H1 (cell line): ENCODE results near the gene CLEC18B. TPM values are rescaled to one million over a fixed set of nuclear protein-coding genes. Genes with fewer than 3 reads are reported as not detected.

Experiments
- CTCF ChIA-PET: fragments of 300-600 bp; sonication (Branson Sonifier 250); formaldehyde crosslinking; loops from one replicate; lab custom pipeline; 2021; ENCODE audit not compliant: partially characterized antibody; lab: Charles Lee
- POLR2A ChIA-PET: fragments of 300-600 bp; sonication (Branson Sonifier 250); formaldehyde crosslinking; loops from one replicate; lab custom pipeline; 2021; ENCODE audit warnings: inconsistent platforms; ENCODE audit not compliant: partially characterized antibody; lab: Charles Lee
- DNase-seq, 2 experiments: peaks; one replicate each; pipeline versions ENCODE4 v3.0.0 to v3.0.0-alpha.2; 2010 to 2022; ENCODE audit warnings: low spot score in 2 of 2, low read depth in 1 of 2, mixed read lengths in 1 of 2
- FAIRE-seq: peaks from 2 replicates; lab custom pipeline; 2011; peaks lifted over from hg19 to GRCh38; lab: Jason Lieb, UNC
- H2AFZ ChIP-seq: 2 replicates; pipeline ENCODE4 v1.8.1; 2012; ENCODE audit warnings: low read length, inconsistent platforms
- H2AK5ac ChIP-seq: 2 replicates; pipeline ENCODE4 v1.6.1; 2013; ENCODE audit warnings: low read depth, low read length
- H2BK120ac ChIP-seq: replicated peaks from 2 replicates; pipeline ENCODE3; 2013; ENCODE audit warnings: low read depth, low read length, inconsistent platforms
- H2BK12ac ChIP-seq: 2 replicates; pipeline ENCODE4 v1.6.1; 2013; ENCODE audit warnings: low read depth, low read length
- H2BK15ac ChIP-seq: 2 replicates; pipeline ENCODE4 v1.6.1; 2013; ENCODE audit warnings: low read length
- H2BK20ac ChIP-seq: 2 replicates; pipeline ENCODE4 v1.6.1; 2013; ENCODE audit warnings: low read length
- H2BK5ac ChIP-seq: 2 replicates; pipeline ENCODE4 v1.6.1; 2013; ENCODE audit warnings: low read depth, low read length
- H3K14ac ChIP-seq: 2 replicates; pipeline ENCODE4 v1.6.1; 2013; ENCODE audit warnings: inconsistent platforms; ENCODE audit not compliant: insufficient read length
- H3K18ac ChIP-seq: 2 replicates; pipeline ENCODE4 v1.6.1; 2013; ENCODE audit warnings: low read length; ENCODE audit errors: extremely low read depth
- H3K23ac ChIP-seq: 2 replicates; pipeline ENCODE4 v1.6.1; 2013; ENCODE audit warnings: inconsistent platforms; ENCODE audit not compliant: insufficient read length
- H3K23me2 ChIP-seq: 2 replicates; pipeline ENCODE4 v1.6.1; 2013; ENCODE audit warnings: low read depth, low read length
- H3K27ac ChIP-seq: 2 replicates; pipeline ENCODE4 v1.6.1; 2011; ENCODE audit warnings: low read depth, low read length, inconsistent platforms
- H3K27me3 ChIP-seq, 4 experiments: replicated peaks in 1 of 4; 1 replicate in 1 of 4; 2 replicates in 3 of 4; pipeline versions ENCODE4 v1.6.1 to v1.8.1; 2011 to 2013; ENCODE audit warnings: low read length in 3 of 4, mild to moderate bottlenecking in 3 of 4, inconsistent platforms in 2 of 4, mixed read lengths in 2 of 4, moderate library complexity in 1 of 4; ENCODE audit not compliant: control insufficient read depth in 3 of 4, insufficient read depth in 3 of 4; ENCODE audit errors: extremely low read depth in 1 of 4
- H3K36me3 ChIP-seq, 4 experiments: 2 replicates each; pipeline versions ENCODE4 v1.6.1 to v1.8.1; 2011 to 2013; ENCODE audit warnings: mild to moderate bottlenecking in 4 of 4, low read length in 3 of 4, moderate library complexity in 2 of 4, control low read depth in 1 of 4, inconsistent platforms in 1 of 4; ENCODE audit not compliant: insufficient read depth in 4 of 4, control insufficient read depth in 2 of 4
- H3K4ac ChIP-seq: replicated peaks from 2 replicates; pipeline ENCODE3; 2013; ENCODE audit warnings: low read length, low read depth, mixed read lengths, inconsistent platforms; ENCODE audit not compliant: insufficient read length
- H3K4me1 ChIP-seq, 4 experiments: replicated peaks in 1 of 4; 1 replicate in 1 of 4; 2 replicates in 3 of 4; pipeline versions ENCODE4 v1.6.1 to v1.8.1; 2011 to 2013; ENCODE audit warnings: low read length in 3 of 4, inconsistent platforms in 2 of 4, mixed read lengths in 1 of 4; ENCODE audit not compliant: insufficient read depth in 4 of 4, control insufficient read depth in 3 of 4
- H3K4me2 ChIP-seq, 2 experiments: 2 replicates each; pipeline versions ENCODE4 v1.6.1 to v1.8.1; 2011 to 2013; ENCODE audit warnings: low read depth in 2 of 2, low read length in 2 of 2, control low read depth in 1 of 2, inconsistent platforms in 1 of 2, mild to moderate bottlenecking in 1 of 2; ENCODE audit not compliant: insufficient read depth in 1 of 2
- H3K4me3 ChIP-seq, 4 experiments: fragments of 200-600, 300-600 bp in 1 of 4; sonication (generic), shearing (Covaris generic), sonication (Bioruptor Twin) in 1 of 4; 2 replicates each; pipeline versions ENCODE4 v1.5.1 to v1.8.1; 2011 to 2016; ENCODE audit warnings: low read length in 4 of 4, low read depth in 3 of 4, control low read depth in 2 of 4, inconsistent platforms in 2 of 4, mild to moderate bottlenecking in 2 of 4, mixed read lengths in 1 of 4, moderate library complexity in 1 of 4; ENCODE audit not compliant: insufficient read depth in 2 of 4; ENCODE audit errors: extremely low read depth in 1 of 4
- H3K56ac ChIP-seq: replicated peaks from 2 replicates; pipeline ENCODE3; 2013; ENCODE audit warnings: low read depth, mild to moderate bottlenecking, mixed read lengths, low read length, inconsistent platforms; ENCODE audit not compliant: insufficient read length
- H3K79me1 ChIP-seq: 2 replicates; pipeline ENCODE4 v1.6.1; 2013; ENCODE audit warnings: low read depth, low read length, control low read depth
- H3K79me2 ChIP-seq, 2 experiments: 2 replicates each; pipeline versions ENCODE4 v1.6.1 to v1.8.1; 2012 to 2013; ENCODE audit warnings: low read length in 2 of 2, mild to moderate bottlenecking in 2 of 2, inconsistent platforms in 1 of 2; ENCODE audit not compliant: insufficient read depth in 2 of 2, control insufficient read depth in 1 of 2
- H3K9ac ChIP-seq, 4 experiments: replicated peaks in 1 of 4; 1 replicate in 1 of 4; 2 replicates in 3 of 4; pipeline versions ENCODE4 v1.6.1 to v1.8.1; 2011 to 2013; ENCODE audit warnings: low read depth in 3 of 4, low read length in 3 of 4, control low read depth in 2 of 4, mild to moderate bottlenecking in 2 of 4, moderate library complexity in 2 of 4, inconsistent platforms in 1 of 4; ENCODE audit errors: extremely low read depth in 1 of 4
- H3K9me3 ChIP-seq, 2 experiments: 2 replicates each; pipeline versions ENCODE4 v1.6.1 to v1.8.1; 2012 to 2013; ENCODE audit warnings: mild to moderate bottlenecking in 2 of 2, moderate library complexity in 2 of 2, control low read depth in 1 of 2, inconsistent platforms in 1 of 2, low read depth in 1 of 2, low read length in 1 of 2, mixed read lengths in 1 of 2; ENCODE audit not compliant: insufficient read depth in 2 of 2
- H4K20me1 ChIP-seq, 2 experiments: replicated peaks in 1 of 2; 2 replicates each; pipeline versions ENCODE3 to v1.8.1; 2011 to 2013; ENCODE audit warnings: inconsistent platforms in 2 of 2, low read length in 2 of 2, mild to moderate bottlenecking in 1 of 2; ENCODE audit not compliant: insufficient read depth in 2 of 2, control insufficient read depth in 1 of 2
- H4K5ac ChIP-seq: 2 replicates; pipeline ENCODE4 v1.6.1; 2013; ENCODE audit warnings: low read length, low read depth, mixed read lengths, inconsistent platforms; ENCODE audit not compliant: insufficient read length
- H4K8ac ChIP-seq: 2 replicates; pipeline ENCODE4 v1.8.0; 2013; ENCODE audit warnings: mild to moderate bottlenecking, moderate library complexity, low read length, inconsistent platforms; ENCODE audit not compliant: insufficient read depth; ENCODE audit errors: extremely low read depth
- H4K91ac ChIP-seq: replicated peaks from 2 replicates; pipeline ENCODE3; 2013; ENCODE audit warnings: low read length, mixed read lengths, inconsistent platforms; ENCODE audit not compliant: insufficient read length
- CEBPB ChIP-seq: IDR thresholded peaks from 2 replicates; pipeline ENCODE4 v1.6.1; 2012; ENCODE audit warnings: low read depth, low read length
- CHD1 ChIP-seq: IDR thresholded peaks from 2 replicates; pipeline ENCODE4 v1.6.1; 2012; ENCODE audit warnings: low read depth, low read length, improper control_type of control experiment
- EZH2 ChIP-seq: fragments of 200-600 bp; sonication (generic); IDR thresholded peaks from 2 replicates; pipeline ENCODE4 v1.7.1; 2012; ENCODE audit warnings: low read depth, mild to moderate bottlenecking, moderate library complexity, low read length, inconsistent platforms; ENCODE audit not compliant: severe bottlenecking
- HDAC6 ChIP-seq: IDR thresholded peaks from one replicate; pipeline ENCODE4 v1.7.1; 2012; ENCODE audit warnings: low read depth, mild to moderate bottlenecking, inconsistent platforms, low read length, moderate library complexity
- JUN ChIP-seq: IDR thresholded peaks from 2 replicates; pipeline ENCODE4 v1.6.1; 2011; ENCODE audit warnings: low read depth, mild to moderate bottlenecking, improper control_type of control experiment, low read length
- KDM1A ChIP-seq: fragments of 200-600, 300-600 bp; sonication (generic); IDR thresholded peaks from 2 replicates; pipeline ENCODE4 v1.7.1; 2016; ENCODE audit warnings: mild to moderate bottlenecking, low read length, borderline replicate concordance
- KDM5A ChIP-seq: fragments of 200-600 bp; IDR thresholded peaks from 2 replicates; pipeline ENCODE4 v1.7.1; 2012; ENCODE audit warnings: mild to moderate bottlenecking, low read length, inconsistent platforms, mixed read lengths
- POLR2AphosphoS5 ChIP-seq: IDR thresholded peaks from 2 replicates; pipeline ENCODE4 v1.6.1; 2011; ENCODE audit warnings: low read depth, low read length
- RNF2 ChIP-seq: fragments of 200-900, 300-1000 bp; sonication (generic); IDR thresholded peaks from 2 replicates; pipeline ENCODE4 v1.7.1; 2016; ENCODE audit warnings: borderline replicate concordance, low read depth, mild to moderate bottlenecking, antibody characterized with exemption, low read length; ENCODE audit not compliant: poor library complexity, severe bottlenecking; ENCODE audit errors: missing control alignments
- TAF1 ChIP-seq: IDR thresholded peaks from 2 replicates; pipeline ENCODE4 v1.6.1; 2011; ENCODE audit warnings: mild to moderate bottlenecking, low read depth, low read length
- WGBS, 2 experiments: shearing (Covaris generic) in 1 of 2; methylation state at CpG; one replicate each; pipeline versions ENCODE4 v1.1.6 to v1.1.7; 2013 to 2015; ENCODE audit warnings: low lambda C conversion rate in 2 of 2, mixed read lengths in 2 of 2, inconsistent platforms in 1 of 2, low coverage in 1 of 2, missing lambda C conversion rate in 1 of 2; ENCODE audit not compliant: insufficient replicate concordance in 2 of 2, insufficient coverage in 1 of 2, insufficient read length in 1 of 2; ENCODE audit errors: extremely low coverage in 1 of 2, missing lambda C conversion rate in 1 of 2; 5-methylcytosine and 5-hydroxymethylcytosine counted together
- polyA plus RNA-seq, 7 experiments: library from polyadenylated mRNA; depleted of rRNA in 3 of 7; stranded (reverse) in 5 of 7; unstranded in 2 of 7; fragments of >200 nt in 5 of 7; fragments of 200-250 nt in 2 of 7; gene quantifications; 1 replicate in 5 of 7; 2 replicates in 1 of 7; 4 replicates in 1 of 7; pipeline versions ENCODE4 v1.2.1 to v1.2.3, GENCODE V29; 2011 to 2013; ENCODE audit warnings: missing spikeins in 2 of 7, mixed read lengths in 2 of 7
- total RNA-seq: library from RNA; stranded (reverse); fragmentation: NEBNext Ultra II Directional; extraction: Animal tissue kit (Norgen Biotek cat#: 25700); gene quantifications from 2 replicates; pipeline ENCODE4 v1.2.1, GENCODE V29; 2021
- TF ChIP-seq, protein P1 (sequence below): IDR thresholded peaks from 2 replicates; pipeline ENCODE4 v1.6.1; 2011; ENCODE audit warnings: low read depth, mild to moderate bottlenecking, low read length; ENCODE audit not compliant: insufficient read depth

Gene CLEC18B
- total and polyA plus RNA-seq, 2 of the 8 experiments (the other 6 are each of a cell fraction or from before 2014, with no cell fraction given): 0.11 TPM; not detected in 1

DNA sequence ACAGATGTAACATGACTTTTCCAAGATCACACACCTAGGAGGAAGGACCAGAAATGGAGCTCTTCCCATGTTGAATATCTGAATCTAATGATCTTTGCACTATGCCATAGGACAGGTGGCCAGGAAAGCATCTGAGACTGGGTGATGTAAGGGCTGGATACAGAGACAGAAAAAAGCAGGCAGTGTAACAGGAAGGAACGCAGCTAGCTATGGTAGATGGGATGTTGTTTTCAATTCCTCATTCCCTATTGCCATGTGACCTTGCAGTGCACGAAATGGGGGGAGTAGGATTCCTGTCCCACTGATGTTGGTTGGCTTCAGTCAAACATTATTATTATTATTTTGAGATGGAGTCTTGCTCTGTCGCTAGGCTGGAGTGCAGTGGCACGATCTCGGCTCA lies 48.9 kb downstream of the CLEC18B start:
- H3K36me3 ChIP-seq: no peaks in the 10 kb centered on the region
- no peak overlapping the region for H4K8ac ChIP-seq
- no peak overlapping the region for H3K23ac ChIP-seq
- H3K56ac ChIP-seq: no peak overlapping the region
- H3K4ac ChIP-seq: no peak overlapping the region
- H2AFZ ChIP-seq: no peak overlapping the region
- no peak overlapping the region for H2AK5ac ChIP-seq
- H4K91ac ChIP-seq: no peak overlapping the region
- no peaks in the 10 kb centered on the region for H3K4me1 ChIP-seq
- no peak overlapping the region for H2BK120ac ChIP-seq
- peaks cover under 1% of the 10 kb centered on the region; the same call in 1 of the 2 replicates for H3K23me2 ChIP-seq
- no peak overlapping the region for H2BK20ac ChIP-seq
- DNase-seq (no peak), FAIRE-seq (no peak)
- no peak overlapping the region for H2BK5ac ChIP-seq
- no peak overlapping the region for H3K18ac ChIP-seq
- 91% methylated on average over 5 of the region's 5 CpGs; no CpG with 5 or more reads in 1 of the 2 experiments for WGBS, 2 experiments
- H4K5ac ChIP-seq: no peak overlapping the region
- no peak overlapping the region for H2BK12ac ChIP-seq
- H3K9me3 ChIP-seq: no peaks in the 10 kb centered on the region
- CTCF ChIA-PET: no interaction called here
- no peaks in the 10 kb centered on the region for H3K27me3 ChIP-seq
- no peaks in the 10 kb centered on the region for H4K20me1 ChIP-seq
- H2BK15ac ChIP-seq: no peak overlapping the region
- peaks cover 0 to 1% of the 10 kb centered on the region in 2 experiments; a peak in 2 of 4 replicates for H3K79me2 ChIP-seq
- H3K79me1 ChIP-seq: no peaks in the 10 kb centered on the region
- POLR2A ChIA-PET: interaction anchor here (1.6 kb wide), 1 partner anchor 294 kb away, joined by 4 read pairs; the partner anchor contains the start of gene RFWD3
- H3K9ac ChIP-seq: no peak overlapping the region; a peak in 1 of 7 replicates
- H3K27ac ChIP-seq: no peak overlapping the region
- H3K4me2 ChIP-seq: no peak overlapping the region
- no peak overlapping the region for H3K4me3 ChIP-seq
- H3K14ac ChIP-seq: no peak overlapping the region
- TF ChIP-seq TAF1 (no peak), EZH2 (no peak), POLR2AphosphoS5 (no peak), CHD1 (no peak), KDM1A (no peak), HDAC6 (no peak), JUN (no peak), KDM5A (no peak), CEBPB (no peak), RNF2 (no peak)
- TF ChIP-seq, protein P1, sequence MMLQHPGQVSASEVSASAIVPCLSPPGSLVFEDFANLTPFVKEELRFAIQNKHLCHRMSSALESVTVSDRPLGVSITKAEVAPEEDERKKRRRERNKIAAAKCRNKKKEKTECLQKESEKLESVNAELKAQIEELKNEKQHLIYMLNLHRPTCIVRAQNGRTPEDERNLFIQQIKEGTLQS: no peak
